ENCODE measurements around the gene P2RY8. TPM values are rescaled to one million over a fixed set of nuclear protein-coding genes. Genes with fewer than 3 reads are reported as not detected.
"Not testable (repeated sequence)": the region's sequence is repeated elsewhere in the genome, so short reads cannot be mapped to it uniquely, and the experiment has no call there.

Gene P2RY8
- total RNA-seq, 3 donors from 2014 or later: 0.87 to 2.0 (median 2.0) TPM

GRCh38 chrX:1525583-1526355, 11.2 kb downstream of the P2RY8 start:
- DNase-seq: no peak
- no peak for ATAC-seq
- TF ChIP-seq, protein P1, sequence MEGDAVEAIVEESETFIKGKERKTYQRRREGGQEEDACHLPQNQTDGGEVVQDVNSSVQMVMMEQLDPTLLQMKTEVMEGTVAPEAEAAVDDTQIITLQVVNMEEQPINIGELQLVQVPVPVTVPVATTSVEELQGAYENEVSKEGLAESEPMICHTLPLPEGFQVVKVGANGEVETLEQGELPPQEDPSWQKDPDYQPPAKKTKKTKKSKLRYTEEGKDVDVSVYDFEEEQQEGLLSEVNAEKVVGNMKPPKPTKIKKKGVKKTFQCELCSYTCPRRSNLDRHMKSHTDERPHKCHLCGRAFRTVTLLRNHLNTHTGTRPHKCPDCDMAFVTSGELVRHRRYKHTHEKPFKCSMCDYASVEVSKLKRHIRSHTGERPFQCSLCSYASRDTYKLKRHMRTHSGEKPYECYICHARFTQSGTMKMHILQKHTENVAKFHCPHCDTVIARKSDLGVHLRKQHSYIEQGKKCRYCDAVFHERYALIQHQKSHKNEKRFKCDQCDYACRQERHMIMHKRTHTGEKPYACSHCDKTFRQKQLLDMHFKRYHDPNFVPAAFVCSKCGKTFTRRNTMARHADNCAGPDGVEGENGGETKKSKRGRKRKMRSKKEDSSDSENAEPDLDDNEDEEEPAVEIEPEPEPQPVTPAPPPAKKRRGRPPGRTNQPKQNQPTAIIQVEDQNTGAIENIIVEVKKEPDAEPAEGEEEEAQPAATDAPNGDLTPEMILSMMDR (IDR thresholded peaks at IDR 0.05): no peak
- no peaks in the 10 kb centered on the region for H3K4me1 ChIP-seq (ENCODE audit: low read depth)
- H3K36me3 ChIP-seq (ENCODE audit: low read depth): no peaks in the 10 kb centered on the region
- no peak overlapping the region for H3K4me3 ChIP-seq
- intact Hi-C loops (cut with DNase I, micrococcal nuclease): no loop called here
- peaks cover 5% of the 10 kb centered on the region for H3K9me3 ChIP-seq

GRCh38 chrX:1524874-1525582, 12.0 kb downstream of the P2RY8 start:
- intact Hi-C loops (cut with DNase I, micrococcal nuclease): no loop called here
- peaks cover 5% of the 10 kb centered on the region for H3K9me3 ChIP-seq
- H3K36me3 ChIP-seq (ENCODE audit: low read depth): no peaks in the 10 kb centered on the region
- TF ChIP-seq, protein P1 (IDR thresholded peaks at IDR 0.05): no peak
- DNase-seq: no peak
- no peaks in the 10 kb centered on the region for H3K4me1 ChIP-seq (ENCODE audit: low read depth)
- no peak overlapping the region for H3K4me3 ChIP-seq
- ATAC-seq: no peak

DNA sequence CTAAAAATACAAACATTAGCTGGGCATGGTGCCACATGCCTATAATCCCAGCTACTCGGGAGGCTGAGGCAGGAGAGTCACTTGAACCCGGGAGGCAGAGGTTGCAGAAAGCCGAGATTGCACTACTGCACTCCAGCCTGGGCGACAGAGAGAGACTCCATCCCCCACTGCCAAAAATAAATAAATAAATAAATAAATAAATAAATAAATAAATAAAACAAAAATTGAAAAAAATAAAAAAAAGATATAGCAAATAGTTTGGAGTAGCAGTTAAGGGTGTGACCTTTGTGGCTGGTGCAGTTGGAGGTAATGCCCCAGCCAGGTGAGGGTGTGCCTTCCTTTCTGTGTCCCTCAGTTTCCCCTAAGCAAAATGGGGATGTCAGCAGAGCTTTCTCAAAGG, 14.1 kb downstream of the P2RY8 start:
- H3K36me3 ChIP-seq (ENCODE audit: low read depth); DNase-seq; H3K4me3 ChIP-seq; H3K9me3 ChIP-seq; ATAC-seq; intact Hi-C loops (cut with DNase I, micrococcal nuclease); H3K4me1 ChIP-seq (ENCODE audit: low read depth): not testable (repeated sequence)

- peak in 1 of 3 donors; percentile 52 for DNase-seq
- TF ChIP-seq, protein P1 (IDR thresholded peaks at IDR 0.05): no peak
- Histone ChIP-seq H3K4me1 (ENCODE audit: low read depth) (no peaks in the 10 kb centered on the region), H3K4me3 (no peak overlapping the region), H3K36me3 (ENCODE audit: low read depth) (no peaks in the 10 kb centered on the region), H3K9me3 (peaks cover 4% of the 10 kb centered on the region)
- intact Hi-C loops (cut with DNase I, micrococcal nuclease): no loop called here
- peak; percentile 88 for ATAC-seq
These were observed 15.5 kb downstream of the P2RY8 start for GRCh38 chrX:1521459-1521956.

- DNase-seq (no peak), ATAC-seq (no peak)
- TF ChIP-seq, protein P1 (IDR thresholded peaks at IDR 0.05): no peak
- no peaks in the 10 kb centered on the region for H3K36me3 ChIP-seq (ENCODE audit: low read depth)
- no peaks in the 10 kb centered on the region for H3K9me3 ChIP-seq
- H3K4me1 ChIP-seq (ENCODE audit: low read depth): no peaks in the 10 kb centered on the region
- intact Hi-C loops (cut with DNase I, micrococcal nuclease): no loop called here
- H3K4me3 ChIP-seq: no peak overlapping the region
These were observed 16.6 kb downstream of the P2RY8 start for GRCh38 chrX:1520350-1520749.

DNA sequence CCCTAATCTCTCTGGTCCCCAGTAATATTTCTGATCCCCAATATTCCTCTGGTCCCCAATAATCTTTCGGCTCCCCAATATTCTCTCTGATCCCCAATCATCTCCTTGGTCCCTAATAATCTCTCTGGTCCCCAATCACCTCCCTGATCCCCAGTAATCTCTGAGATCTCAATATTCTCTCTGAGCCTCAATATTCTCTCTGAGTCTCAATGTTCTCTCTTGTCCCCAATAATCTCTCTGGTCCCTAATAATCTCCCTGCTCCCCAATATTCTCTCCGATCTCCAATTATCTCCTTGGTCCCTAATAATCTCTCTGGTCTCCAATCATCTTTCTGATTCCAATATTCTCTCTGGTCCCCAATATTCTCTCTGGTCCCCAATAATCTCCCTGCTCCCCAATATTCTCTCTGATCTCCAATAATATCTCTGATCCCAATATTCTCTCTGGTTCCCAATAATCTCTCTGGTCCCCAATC, 17.9 kb downstream of the P2RY8 start:
- TF ChIP-seq, protein P1 (IDR thresholded peaks at IDR 0.05): no peak
- Histone ChIP-seq H3K4me1 (ENCODE audit: low read depth) (no peaks in the 10 kb centered on the region), H3K4me3 (no peak overlapping the region), H3K36me3 (ENCODE audit: low read depth) (no peaks in the 10 kb centered on the region), H3K9me3 (no peaks in the 10 kb centered on the region)
- no peak for DNase-seq
- intact Hi-C loops (cut with DNase I, micrococcal nuclease): no loop called here
- no peak for ATAC-seq

Measured in mucosa of descending colon (tissue), 3 donors.